HFF-Myc (cell line): ENCODE data around the gene RNF125.
A peak's percentile ranks its signal among the peaks of the same experiment; 100 is the strongest.

Experiments
- DNase-seq: peaks from one replicate; pipeline ENCODE4 v3.0.0-alpha.2; 2011; ENCODE audit warnings: low read depth; ENCODE audit errors: extremely low read depth
- H3K4me3 ChIP-seq: replicated peaks from 2 replicates; pipeline ENCODE4 v1.5.1; 2011; ENCODE audit warnings: low read depth, mild to moderate bottlenecking, control low read depth, low read length
- TF ChIP-seq, protein P1 (sequence below): IDR thresholded peaks from 2 replicates; pipeline ENCODE4 v1.5.1; 2012; ENCODE audit warnings: mild to moderate bottlenecking, low read depth, low read length, control low read depth; ENCODE audit errors: missing control alignments

Gene RNF125

DNA sequence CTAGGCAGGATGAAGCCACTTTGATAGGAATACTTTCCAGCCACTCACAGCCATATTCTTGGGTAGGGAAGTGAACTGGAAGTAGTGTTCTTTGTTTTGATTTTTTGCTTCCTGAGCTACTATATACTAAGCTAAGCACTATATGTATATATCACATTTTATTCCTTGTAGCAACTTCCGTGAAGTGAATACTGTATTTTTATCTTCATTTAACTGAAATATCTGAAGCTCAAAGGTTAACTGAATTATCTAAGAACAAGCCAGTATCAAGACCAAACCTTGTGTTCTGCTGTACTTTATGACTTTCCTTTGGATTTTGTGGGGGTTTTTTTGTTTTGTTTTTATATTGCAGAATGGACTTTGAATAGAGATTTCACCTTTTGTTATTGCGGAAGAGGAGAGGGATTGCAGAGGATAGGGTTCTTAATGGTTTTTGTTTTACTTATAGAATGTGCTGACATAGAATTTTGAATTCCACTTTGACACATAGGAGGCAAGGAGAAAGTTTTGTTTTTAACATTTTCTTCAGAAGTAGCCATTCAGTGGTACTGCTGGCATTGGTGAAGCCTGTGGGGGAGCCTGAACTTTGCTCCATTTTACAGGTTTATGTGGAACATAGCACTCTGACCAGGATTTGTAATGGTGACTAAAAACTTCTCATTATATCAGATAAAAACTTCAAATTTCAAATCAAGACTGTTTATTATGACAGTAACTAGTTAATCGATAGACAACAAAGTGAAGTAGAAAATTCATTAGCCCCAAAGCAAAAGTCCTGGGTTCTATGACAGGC lies 48.9 kb downstream of the RNF125 start:
- TF ChIP-seq, protein P1, sequence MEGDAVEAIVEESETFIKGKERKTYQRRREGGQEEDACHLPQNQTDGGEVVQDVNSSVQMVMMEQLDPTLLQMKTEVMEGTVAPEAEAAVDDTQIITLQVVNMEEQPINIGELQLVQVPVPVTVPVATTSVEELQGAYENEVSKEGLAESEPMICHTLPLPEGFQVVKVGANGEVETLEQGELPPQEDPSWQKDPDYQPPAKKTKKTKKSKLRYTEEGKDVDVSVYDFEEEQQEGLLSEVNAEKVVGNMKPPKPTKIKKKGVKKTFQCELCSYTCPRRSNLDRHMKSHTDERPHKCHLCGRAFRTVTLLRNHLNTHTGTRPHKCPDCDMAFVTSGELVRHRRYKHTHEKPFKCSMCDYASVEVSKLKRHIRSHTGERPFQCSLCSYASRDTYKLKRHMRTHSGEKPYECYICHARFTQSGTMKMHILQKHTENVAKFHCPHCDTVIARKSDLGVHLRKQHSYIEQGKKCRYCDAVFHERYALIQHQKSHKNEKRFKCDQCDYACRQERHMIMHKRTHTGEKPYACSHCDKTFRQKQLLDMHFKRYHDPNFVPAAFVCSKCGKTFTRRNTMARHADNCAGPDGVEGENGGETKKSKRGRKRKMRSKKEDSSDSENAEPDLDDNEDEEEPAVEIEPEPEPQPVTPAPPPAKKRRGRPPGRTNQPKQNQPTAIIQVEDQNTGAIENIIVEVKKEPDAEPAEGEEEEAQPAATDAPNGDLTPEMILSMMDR: no peak
- H3K4me3 ChIP-seq: no peak overlapping the region
- DNase-seq: no peak

DNA sequence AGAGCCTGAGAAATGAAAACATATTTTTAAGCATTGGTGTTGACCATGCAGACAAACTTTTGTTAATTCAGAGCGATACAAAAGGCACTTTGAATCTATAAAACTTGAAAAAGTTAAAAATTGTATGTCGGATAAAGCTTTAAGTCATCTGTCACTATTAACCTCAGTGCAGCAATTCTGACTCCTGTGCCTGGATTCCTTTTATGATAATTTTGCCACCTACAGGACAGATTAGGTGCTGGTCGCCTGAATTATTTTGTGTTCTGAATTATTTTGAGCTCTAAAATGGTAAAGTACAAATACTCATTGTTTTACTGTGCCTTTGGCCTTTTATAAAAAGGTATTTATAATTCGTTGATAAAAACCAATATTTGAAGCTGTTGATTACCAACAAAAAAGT lies 53.7 kb downstream of the RNF125 start:
- TF ChIP-seq, protein P1: peak; percentile 12
- no peak for DNase-seq
- H3K4me3 ChIP-seq: no peak overlapping the region

DNA sequence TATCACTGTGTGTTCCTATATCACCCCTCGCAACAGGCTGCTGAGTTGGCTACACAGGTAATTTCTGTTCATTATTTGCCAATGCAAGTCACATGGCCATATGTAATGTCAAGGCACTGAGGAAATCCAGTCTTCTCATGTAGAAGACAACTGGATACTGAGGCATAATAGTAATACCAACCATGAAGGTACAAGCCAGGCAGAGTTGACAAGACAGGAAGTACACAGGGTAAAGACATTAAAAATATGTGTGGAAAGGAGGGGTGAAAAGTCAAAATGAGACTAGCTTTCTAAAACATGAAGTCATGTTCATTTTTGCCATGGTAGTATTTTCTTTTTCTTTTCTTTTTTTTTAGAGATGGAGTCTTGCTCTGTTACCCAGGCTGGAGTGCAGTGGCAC lies 55.6 kb downstream of the RNF125 start:
- DNase-seq: no peak
- TF ChIP-seq, protein P1: no peak

DNA sequence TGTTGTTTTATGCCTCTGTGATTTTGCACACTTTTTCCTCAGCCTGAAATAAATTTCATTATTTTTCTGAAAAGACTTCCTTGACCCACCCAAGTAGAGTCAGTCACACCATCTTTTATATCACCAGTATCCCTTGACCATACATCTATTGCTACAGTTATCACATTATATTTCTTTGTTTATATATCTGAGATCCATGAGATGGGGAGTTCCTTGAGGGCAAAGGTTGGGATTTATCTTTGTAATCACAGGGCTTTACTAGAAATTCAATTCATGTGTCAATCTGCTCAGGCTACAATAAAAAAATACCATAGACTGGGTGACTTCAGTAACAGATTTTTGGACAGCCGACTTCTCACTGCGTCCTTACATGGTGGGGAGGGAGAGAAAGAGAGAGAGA lies 60.2 kb downstream of the RNF125 start:
- DNase-seq: no peak
- no peak overlapping the region for H3K4me3 ChIP-seq
- TF ChIP-seq, protein P1: no peak

More for the DNA sequence above, 55.6 kb downstream of the RNF125 start:
- H3K4me3 ChIP-seq: no peak overlapping the region

DNA sequence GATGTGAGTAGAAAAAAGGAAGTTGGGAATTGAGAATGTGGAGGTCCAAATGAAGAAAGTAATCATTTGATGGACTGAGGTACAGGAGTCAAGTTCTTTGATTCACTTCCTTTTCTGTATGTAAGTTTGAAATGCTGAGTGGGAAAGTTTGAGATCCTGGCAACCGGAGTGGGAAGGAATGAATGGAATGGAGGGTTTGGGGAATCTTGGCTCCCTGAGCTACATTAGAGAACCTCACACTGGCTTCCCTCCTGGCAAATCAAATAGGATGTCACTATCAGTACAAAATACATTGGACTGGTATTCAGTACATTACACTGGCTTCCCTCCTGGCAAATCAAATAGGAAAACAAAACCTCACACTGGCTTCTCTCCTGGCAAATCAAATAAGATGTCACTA lies 63.3 kb downstream of the RNF125 start:
- TF ChIP-seq, protein P1: no peak
- no peak overlapping the region for H3K4me3 ChIP-seq
- DNase-seq: no peak

DNA sequence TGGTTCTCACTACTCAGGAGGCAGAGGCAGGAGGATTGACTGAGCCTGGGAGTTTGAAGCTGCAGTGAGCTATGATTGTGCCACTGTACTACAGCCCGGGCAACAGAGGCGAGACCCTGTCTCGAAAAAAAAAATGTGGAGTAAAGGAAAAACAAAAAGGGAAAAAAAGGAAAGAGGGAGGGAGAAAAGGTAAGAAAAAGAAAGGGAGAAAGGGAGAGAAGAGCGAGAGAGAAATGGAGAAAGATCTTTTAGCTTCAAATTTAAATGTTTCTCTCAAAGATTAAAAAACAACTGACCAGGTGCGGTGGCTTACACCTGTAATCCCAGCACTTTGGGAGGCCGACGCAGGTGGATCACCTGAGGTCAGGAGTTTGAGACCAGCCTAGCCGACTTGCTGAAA lies 65.2 kb downstream of the RNF125 start:
- DNase-seq: no peak
- no peak overlapping the region for H3K4me3 ChIP-seq
- TF ChIP-seq, protein P1: no peak
